Rectal smooth muscle tissue (tissue), 1 donor: Measurements from ENCODE around the gene PPFIBP2.

Source experiments
- H3K27ac ChIP-seq: one replicate; pipeline ENCODE4 v1.7.0; 2013; ENCODE audit warnings: low read depth, low read length, inconsistent platforms
- H3K27me3 ChIP-seq: one replicate; pipeline ENCODE4 v1.7.0; 2013; ENCODE audit warnings: low read length; ENCODE audit not compliant: control insufficient read depth, insufficient read depth
- H3K36me3 ChIP-seq: one replicate; pipeline ENCODE4 v1.7.0; 2013; ENCODE audit warnings: low read length; ENCODE audit not compliant: control insufficient read depth, insufficient read depth
- H3K4me1 ChIP-seq: one replicate; pipeline ENCODE4 v1.7.0; 2013; ENCODE audit warnings: low read length; ENCODE audit not compliant: control insufficient read depth, insufficient read depth
- H3K4me3 ChIP-seq: one replicate; pipeline ENCODE4 v1.7.0; 2013; ENCODE audit warnings: low read length
- H3K9ac ChIP-seq: one replicate; pipeline ENCODE4 v1.7.0; 2013; ENCODE audit warnings: low read length

PPFIBP2 gene

DNA sequence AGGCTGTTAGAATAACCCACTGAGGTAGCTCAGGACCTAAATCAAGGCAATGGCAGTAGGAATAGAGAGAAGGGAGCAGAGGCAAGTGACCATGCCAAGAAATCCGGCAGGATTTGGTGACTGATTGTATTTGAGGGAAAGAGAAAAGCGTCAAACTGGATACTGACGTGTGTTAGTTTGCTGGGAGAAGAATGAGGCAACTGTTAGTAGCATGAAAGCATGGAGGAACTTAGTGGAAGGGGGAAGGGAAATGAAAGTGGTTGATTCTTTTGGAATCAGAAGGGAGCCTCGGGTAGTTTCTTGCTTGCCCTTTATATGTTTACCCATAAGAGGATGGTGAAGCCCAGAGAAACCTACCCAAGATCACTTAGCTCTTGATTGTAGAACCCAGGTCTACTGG lies 8.3 kb downstream of the PPFIBP2 start:
- H3K4me1 ChIP-seq, result no peaks in the 10 kb centered on the region
- no peaks in the 10 kb centered on the region for H3K27me3 ChIP-seq
- no peak overlapping the region for H3K27ac ChIP-seq
- H3K9ac ChIP-seq, result no peak overlapping the region
- no peak overlapping the region for H3K4me3 ChIP-seq
- no peaks in the 10 kb centered on the region for H3K36me3 ChIP-seq

DNA sequence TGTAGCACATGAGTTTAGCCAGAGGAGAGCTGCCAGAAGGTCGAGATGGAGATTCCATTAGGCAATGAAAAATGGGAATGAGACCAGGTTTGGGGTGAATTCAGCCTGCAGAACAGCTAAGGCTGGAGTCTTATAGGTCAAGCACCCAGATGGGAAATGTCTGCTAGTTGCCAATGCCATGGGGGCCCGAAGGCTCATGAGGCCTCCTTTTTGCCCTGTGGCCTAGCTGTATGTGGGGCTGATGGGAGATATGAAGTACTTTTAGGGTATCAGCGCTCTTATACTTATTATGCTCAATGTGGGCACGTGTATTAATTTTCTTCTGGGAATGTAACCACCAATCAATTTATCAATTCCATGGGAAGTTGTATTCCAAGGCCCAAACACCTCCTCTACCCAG lies 8.7 kb downstream of the PPFIBP2 start:
- Histone ChIP-seq H3K36me3 (no peaks in the 10 kb centered on the region), H3K9ac (no peak overlapping the region), H3K27me3 (no peaks in the 10 kb centered on the region), H3K4me1 (no peaks in the 10 kb centered on the region), H3K27ac (no peak overlapping the region), H3K4me3 (no peak overlapping the region)

DNA sequence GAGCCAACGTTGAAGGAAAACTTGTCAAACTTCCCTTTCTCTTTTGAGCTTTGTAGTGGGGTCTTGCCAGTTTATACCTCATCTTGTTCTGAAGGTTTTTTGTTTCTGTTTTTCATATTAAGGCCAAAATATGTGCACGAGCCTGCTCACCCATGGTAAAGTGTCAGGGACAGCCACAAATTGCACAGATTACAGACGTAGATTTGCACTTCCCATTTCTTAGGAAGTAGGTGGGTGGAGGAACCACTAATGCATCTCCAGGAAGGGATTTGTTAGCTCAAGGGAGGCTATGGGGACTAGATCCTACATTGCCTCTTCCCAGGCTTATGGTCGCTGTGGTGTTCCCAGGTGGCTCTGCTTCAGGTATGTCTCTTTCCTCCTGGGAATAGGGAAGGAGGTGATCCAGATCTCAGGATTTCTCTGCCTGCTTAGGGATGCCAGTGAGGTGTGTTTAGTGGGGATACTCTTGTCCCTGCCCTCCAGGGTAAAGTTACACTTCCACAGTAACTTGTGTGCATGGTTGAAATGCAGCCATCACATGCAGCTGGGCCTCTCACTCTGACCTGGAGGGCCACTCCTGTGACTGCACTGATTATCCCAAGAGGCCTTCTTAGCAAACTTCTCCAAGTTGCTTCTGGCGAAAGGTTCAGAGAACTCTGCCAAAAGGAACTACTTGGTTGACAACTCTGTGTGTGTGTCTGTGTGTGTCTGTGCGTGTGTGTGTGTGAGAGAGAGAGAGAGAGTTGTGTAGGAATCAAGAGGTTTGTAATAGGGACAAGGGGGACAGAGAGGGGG lies 9.8 kb downstream of the PPFIBP2 start:
- H3K4me1 ChIP-seq, result no peaks in the 10 kb centered on the region
- no peaks in the 10 kb centered on the region for H3K27me3 ChIP-seq
- no peak overlapping the region for H3K9ac ChIP-seq
- no peaks in the 10 kb centered on the region for H3K36me3 ChIP-seq
- no peak overlapping the region for H3K27ac ChIP-seq
- no peak overlapping the region for H3K4me3 ChIP-seq

DNA sequence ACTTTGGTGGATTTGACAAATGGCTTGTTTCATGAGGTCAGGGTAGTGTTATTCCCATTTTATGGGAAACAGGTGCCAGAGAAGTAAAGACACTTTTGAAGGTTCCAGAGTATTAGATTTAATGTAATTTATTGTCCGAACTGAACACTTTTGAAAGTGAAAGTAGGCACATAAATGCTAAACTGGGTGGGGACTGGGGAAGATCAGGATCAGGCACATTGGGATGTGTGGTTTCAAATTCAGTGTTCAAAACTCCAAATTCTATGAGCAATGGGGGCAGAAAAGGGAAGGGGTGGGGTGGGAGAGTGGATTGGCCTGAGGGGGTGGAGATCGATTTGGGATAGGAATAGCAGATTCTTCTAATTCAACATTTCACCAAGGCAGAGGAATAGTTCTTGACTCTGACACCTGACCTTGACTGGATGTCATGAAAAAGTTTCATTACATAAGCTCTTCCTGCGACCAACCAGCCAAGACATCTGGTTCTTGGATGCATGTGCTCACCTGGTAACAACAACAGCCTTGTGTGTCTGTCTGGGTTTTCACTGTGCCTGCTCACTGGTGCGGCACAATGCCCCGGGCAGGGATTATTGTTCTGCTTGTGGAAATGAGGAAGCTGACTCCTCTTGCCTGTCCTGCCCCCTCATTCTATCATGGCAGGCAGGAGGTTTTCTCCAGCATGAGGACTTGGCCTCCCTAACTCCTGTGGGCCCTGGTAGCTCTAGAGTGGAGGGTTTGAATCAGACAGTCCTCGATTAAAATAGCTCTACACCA lies 10.8 kb downstream of the PPFIBP2 start:
- Histone ChIP-seq H3K4me3 (no peak overlapping the region), H3K9ac (no peak overlapping the region), H3K27ac (no peak overlapping the region), H3K36me3 (no peaks in the 10 kb centered on the region), H3K27me3 (no peaks in the 10 kb centered on the region), H3K4me1 (no peaks in the 10 kb centered on the region)

DNA sequence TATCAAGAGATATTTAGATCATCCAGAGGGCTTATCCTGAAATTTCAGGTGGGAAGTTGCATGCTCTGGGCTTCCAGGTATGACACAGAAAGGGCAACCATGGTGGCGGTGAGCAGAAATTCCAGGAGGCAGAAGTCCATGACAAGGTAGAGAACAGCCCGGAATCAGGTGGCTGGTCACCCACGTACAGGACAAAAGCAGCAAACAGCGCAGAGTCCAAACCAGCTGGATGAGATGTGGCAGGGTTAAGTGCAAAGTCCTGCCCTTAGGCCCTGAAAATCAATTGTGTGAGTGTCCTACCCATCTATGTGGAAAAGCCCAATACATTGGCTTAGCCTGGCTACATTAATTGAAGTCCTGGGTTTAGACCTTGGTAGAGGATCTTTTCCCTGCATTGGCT lies 11.6 kb downstream of the PPFIBP2 start:
- no peak overlapping the region for H3K9ac ChIP-seq
- H3K4me3 ChIP-seq, result no peak overlapping the region
- H3K36me3 ChIP-seq, result no peaks in the 10 kb centered on the region
- H3K27ac ChIP-seq, result no peak overlapping the region
- H3K4me1 ChIP-seq, result no peaks in the 10 kb centered on the region
- H3K27me3 ChIP-seq, result no peaks in the 10 kb centered on the region

DNA sequence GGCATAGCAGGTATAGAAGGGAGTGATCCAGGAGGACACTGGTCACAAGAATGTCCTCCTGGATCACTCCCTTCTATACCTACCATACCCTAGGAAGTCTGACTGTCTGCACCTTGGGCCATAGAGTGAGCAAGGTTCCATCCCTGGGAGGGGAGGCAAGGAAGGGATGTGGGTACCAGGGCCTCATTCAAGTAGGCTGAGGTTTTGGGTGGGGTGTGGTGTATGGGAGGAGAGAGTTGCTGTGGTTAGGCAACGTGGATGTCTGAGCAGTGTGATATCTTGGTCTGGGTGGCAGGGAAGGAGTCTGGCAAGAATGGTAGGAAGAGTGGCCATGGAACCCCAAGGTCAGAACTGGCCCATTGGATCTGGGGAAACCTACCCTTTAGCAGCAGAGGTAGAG lies 13.2 kb downstream of the PPFIBP2 start:
- H3K4me1 ChIP-seq, result no peaks in the 10 kb centered on the region

DNA sequence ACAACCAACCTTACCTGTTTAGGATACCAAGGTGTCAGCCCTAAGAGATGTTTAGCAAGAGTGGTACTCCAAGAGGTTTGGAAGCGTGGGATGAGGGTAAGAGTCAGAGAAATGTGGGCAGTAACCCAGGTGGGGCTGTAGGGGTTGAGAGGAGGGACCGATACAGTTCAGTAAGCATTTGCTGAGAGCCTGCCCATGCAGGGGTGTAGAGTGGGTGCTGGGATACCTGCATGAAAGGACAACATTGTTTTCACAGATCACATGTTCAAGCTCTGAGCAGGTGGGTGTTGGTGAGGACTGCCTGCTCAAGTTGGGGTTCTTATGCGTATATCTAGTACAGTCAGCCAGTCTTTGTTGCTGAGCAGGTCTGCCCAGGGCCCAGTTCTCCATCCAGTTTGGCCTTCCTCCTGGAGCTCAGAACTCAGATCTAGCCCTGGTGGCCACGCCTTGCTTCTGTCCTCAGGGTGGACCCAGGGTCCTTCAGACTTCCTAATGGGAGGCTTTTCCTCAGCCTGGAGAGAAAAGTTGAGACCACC lies 14.8 kb downstream of the PPFIBP2 start:
- Histone ChIP-seq H3K9ac (no peak overlapping the region), H3K27me3 (no peaks in the 10 kb centered on the region), H3K36me3 (no peaks in the 10 kb centered on the region), H3K27ac (no peak overlapping the region), H3K4me3 (no peak overlapping the region), H3K4me1 (no peaks in the 10 kb centered on the region)

More for the DNA sequence above, 13.2 kb downstream of the PPFIBP2 start:
- Histone ChIP-seq H3K9ac (no peak overlapping the region), H3K27ac (no peak overlapping the region), H3K27me3 (no peaks in the 10 kb centered on the region), H3K36me3 (no peaks in the 10 kb centered on the region), H3K4me3 (no peak overlapping the region)

DNA sequence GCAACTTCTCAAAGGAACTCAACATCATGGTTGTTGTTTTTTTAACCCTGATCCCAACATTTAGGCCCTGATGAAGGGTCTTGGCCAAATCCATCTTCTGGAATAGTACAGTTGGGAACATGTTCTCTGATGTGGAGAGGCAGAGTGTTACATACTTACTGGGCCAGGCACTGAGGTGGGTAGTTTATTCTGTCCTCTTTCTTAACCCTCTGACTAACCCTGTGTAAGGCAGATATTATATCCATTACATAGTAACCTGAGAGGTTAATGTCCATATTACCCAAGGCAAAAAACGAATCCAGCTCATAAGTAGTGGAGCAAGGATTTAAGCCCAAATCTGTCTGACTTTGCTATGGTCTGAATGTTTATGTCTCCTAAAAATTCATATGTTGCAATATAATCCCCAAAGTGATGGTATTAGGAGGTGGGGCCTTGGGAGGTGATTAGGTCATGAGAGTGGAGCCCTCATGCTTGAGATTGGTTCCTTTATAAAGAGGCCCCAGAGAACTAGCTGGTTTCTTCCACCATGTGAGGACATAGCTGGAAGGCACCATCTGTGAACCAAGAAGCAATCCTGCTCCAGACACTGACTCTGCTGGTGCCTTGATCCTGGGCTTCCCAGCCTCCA lies 16.3 kb downstream of the PPFIBP2 start:
- H3K27me3 ChIP-seq, result no peaks in the 10 kb centered on the region
- no peak overlapping the region for H3K9ac ChIP-seq
- no peak overlapping the region for H3K4me3 ChIP-seq
- H3K27ac ChIP-seq, result no peak overlapping the region
- H3K4me1 ChIP-seq, result no peaks in the 10 kb centered on the region
- H3K36me3 ChIP-seq, result no peaks in the 10 kb centered on the region

DNA sequence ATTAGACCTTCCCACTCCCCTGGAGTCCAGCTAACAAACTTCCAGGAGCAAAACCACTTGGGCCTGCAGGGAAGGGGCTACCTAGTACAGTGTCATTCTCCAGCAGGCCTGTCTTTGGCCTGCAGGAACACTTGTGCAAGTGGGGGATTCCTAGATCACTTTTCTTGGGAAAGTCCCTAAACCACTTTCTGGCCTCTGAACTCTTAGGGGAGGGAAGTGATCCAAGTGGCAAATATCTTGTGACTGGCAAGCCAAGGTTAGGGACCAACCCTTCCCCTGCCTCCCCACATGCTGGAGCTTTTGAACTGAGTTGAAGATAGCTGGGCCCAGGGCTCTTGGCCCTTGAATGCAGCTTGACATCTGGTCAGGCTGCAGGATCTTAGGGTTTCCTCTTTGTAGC lies 17.2 kb downstream of the PPFIBP2 start:
- H3K36me3 ChIP-seq, result no peaks in the 10 kb centered on the region
- H3K4me3 ChIP-seq, result no peak overlapping the region
- H3K27ac ChIP-seq, result no peak overlapping the region
- no peaks in the 10 kb centered on the region for H3K4me1 ChIP-seq
- no peaks in the 10 kb centered on the region for H3K27me3 ChIP-seq
- H3K9ac ChIP-seq, result no peak overlapping the region

DNA sequence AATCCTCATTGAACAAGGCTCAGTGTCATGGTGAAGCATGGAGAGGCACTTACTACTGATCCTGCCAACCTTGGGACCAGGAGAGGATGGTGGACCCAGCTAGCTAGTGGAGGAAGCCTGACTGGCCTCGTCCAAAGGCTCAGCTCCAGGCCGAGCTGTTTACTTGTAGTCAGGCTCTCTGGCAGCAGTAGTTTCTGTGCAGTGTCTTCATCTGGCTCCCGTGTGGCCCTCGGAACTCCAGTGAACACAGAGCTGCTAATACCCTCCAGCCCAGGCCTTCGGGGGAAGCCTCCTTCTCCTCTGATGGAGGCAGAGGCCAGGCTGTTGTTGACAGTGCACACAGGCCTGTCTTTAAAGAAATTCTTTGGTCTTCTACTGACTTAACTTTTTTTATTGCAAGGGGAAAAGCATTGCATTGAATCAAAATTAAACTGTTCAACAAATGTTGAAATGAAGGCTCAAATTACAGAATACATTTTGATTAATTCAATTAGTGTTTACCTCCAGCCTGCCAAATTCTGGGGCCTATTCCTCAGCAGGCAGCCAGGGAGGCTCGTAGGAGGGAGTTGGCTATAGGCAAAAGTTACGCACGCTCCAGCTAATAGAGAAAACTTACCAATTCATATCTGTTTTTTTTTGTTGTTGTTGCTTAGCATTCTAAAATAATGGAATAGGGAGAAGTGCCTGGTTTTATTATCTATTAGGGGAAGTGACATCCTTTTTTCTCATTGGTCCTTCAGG lies 18.8 kb downstream of the PPFIBP2 start:
- no peak overlapping the region for H3K9ac ChIP-seq
- no peak overlapping the region for H3K27ac ChIP-seq
- H3K27me3 ChIP-seq, result no peaks in the 10 kb centered on the region
- H3K4me1 ChIP-seq, result no peaks in the 10 kb centered on the region
- H3K4me3 ChIP-seq, result no peak overlapping the region
- no peaks in the 10 kb centered on the region for H3K36me3 ChIP-seq

DNA sequence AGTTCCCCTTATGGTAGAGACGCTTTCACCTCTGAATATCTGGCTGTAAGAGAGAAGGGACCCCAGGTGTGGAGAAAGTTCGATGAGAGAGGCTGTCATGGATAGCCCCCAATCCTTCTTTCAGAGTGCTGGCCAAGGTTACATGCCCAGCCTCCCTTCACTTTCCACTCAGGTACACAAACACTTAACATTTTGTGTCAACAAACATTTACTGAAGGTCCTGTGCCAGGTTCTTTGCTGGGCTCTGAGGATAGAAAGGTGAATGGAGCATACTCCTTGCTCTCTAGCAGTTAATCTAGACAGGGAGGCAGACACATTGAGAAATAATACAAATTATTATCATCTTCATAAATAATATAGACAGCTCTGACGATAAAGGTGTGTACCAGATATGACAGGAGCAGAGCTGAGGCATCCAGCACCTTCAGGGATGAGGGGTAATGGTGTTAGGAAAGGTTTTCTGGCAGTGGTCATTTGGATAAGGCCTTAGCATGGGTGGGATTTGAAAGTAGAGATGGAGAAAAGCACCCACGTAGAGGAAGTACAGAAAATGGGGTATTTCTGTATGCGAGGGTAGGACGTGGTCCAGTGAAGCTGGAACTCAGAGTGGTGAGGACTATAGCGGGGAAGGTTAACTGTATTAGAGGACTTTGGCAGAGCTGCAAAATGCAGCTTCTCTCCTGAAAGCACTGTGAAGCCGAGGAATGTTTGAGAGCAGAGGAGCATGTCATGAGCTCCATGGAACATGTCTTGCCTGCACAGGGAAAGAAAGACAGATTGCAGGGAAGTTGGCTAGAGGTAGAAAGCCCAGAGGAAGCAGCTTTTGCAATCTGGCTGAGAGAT lies 19.6 kb downstream of the PPFIBP2 start:
- Histone ChIP-seq H3K4me1 (no peaks in the 10 kb centered on the region), H3K27ac (no peak overlapping the region), H3K36me3 (no peaks in the 10 kb centered on the region), H3K27me3 (no peaks in the 10 kb centered on the region), H3K4me3 (no peak overlapping the region), H3K9ac (no peak overlapping the region)
